GM23338 (cell line): Measurements from ENCODE around the gene ATP8B4.

ENCODE experiments used
- CREB1 ChIP-seq: fragments of 250-450 bp; sonication (Bioruptor Pico); IDR thresholded peaks from 2 replicates; pipeline ENCODE4 v1.5.0; 2020; ENCODE audit warnings: low read depth, mild to moderate bottlenecking, moderate library complexity
- CTCF ChIP-seq, 2 experiments: fragments of 200-600 bp in 1 of 2; sonication (generic) in 1 of 2; conservative IDR thresholded peaks; 2 replicates each; pipeline versions ENCODE4 v1.5.1 to v1.6.1; 2016 to 2017; ENCODE audit warnings: antibody characterized with exemption in 2 of 2, low read depth in 2 of 2, mild to moderate bottlenecking in 2 of 2, moderate library complexity in 1 of 2
- ETS1 ChIP-seq: IDR thresholded peaks from 2 replicates; pipeline ENCODE4 v1.6.1; 2016; ENCODE audit warnings: antibody characterized with exemption
- EZH2 ChIP-seq: fragments of 200-600 bp; sonication (generic); IDR thresholded peaks from one replicate; pipeline ENCODE4 v1.8.0; 2017; ENCODE audit warnings: antibody characterized with exemption, mild to moderate bottlenecking, low read depth; ENCODE audit not compliant: unreplicated experiment
- EZH2phosphoT487 ChIP-seq: fragments of 200-600 bp; sonication (generic); IDR thresholded peaks from one replicate; pipeline ENCODE4 v1.8.1; 2018; ENCODE audit warnings: antibody characterized with exemption; ENCODE audit not compliant: unreplicated experiment
- POLR2AphosphoS5 ChIP-seq: IDR thresholded peaks from 2 replicates; pipeline ENCODE4 v1.6.1; 2016; ENCODE audit warnings: antibody characterized with exemption, low read depth
- TF ChIP-seq, protein P1 (sequence below): IDR thresholded peaks from one replicate; pipeline ENCODE4 v1.6.1; 2018; ENCODE audit warnings: antibody characterized with exemption; ENCODE audit not compliant: unreplicated experiment

DNA sequence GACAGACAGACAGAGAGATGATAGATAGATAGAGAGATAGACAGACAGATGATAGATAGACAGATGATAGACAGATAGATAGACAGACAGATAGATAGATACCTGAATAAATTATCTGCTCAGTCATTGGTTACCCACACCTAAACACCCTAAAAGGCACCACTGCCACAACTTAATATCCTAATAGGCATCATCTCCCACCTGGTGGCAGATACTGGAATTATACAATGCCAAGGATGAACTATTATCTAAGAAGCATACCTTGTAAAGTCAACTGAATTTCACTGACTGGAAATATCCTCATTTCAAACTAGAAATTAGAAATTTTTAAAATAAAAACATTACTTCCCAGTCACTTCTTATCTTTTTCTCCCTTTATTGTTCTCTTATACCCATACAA lies 19.4 kb upstream of the ATP8B4 start:
- peak; percentile 41 to 45 for TF ChIP-seq CTCF (conservative IDR thresholded peaks at IDR 0.05; ENCODE audit: low read depth in 2 of 2)
- TF ChIP-seq EZH2: no peak
- TF ChIP-seq, protein P1, sequence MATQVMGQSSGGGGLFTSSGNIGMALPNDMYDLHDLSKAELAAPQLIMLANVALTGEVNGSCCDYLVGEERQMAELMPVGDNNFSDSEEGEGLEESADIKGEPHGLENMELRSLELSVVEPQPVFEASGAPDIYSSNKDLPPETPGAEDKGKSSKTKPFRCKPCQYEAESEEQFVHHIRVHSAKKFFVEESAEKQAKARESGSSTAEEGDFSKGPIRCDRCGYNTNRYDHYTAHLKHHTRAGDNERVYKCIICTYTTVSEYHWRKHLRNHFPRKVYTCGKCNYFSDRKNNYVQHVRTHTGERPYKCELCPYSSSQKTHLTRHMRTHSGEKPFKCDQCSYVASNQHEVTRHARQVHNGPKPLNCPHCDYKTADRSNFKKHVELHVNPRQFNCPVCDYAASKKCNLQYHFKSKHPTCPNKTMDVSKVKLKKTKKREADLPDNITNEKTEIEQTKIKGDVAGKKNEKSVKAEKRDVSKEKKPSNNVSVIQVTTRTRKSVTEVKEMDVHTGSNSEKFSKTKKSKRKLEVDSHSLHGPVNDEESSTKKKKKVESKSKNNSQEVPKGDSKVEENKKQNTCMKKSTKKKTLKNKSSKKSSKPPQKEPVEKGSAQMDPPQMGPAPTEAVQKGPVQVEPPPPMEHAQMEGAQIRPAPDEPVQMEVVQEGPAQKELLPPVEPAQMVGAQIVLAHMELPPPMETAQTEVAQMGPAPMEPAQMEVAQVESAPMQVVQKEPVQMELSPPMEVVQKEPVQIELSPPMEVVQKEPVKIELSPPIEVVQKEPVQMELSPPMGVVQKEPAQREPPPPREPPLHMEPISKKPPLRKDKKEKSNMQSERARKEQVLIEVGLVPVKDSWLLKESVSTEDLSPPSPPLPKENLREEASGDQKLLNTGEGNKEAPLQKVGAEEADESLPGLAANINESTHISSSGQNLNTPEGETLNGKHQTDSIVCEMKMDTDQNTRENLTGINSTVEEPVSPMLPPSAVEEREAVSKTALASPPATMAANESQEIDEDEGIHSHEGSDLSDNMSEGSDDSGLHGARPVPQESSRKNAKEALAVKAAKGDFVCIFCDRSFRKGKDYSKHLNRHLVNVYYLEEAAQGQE: no peak
- no peak for TF ChIP-seq CREB1 (CRISPR knock-in tag)
- no peak for TF ChIP-seq POLR2AphosphoS5
- TF ChIP-seq EZH2phosphoT487: no peak
- TF ChIP-seq ETS1: no peak
